Neural cell (in vitro differentiated cells): ENCODE measurements around the gene PHF24. TPM values are rescaled to one million over a fixed set of nuclear protein-coding genes. Genes with fewer than 3 reads are reported as not detected.
"Not testable (repeated sequence)": the region's sequence is repeated elsewhere in the genome, so short reads cannot be mapped to it uniquely, and the experiment has no call there.

Experiments
- H2AFZ ChIP-seq: fragments of 200-600, 300-800 bp; sonication (generic), shearing (Covaris generic); 2 replicates; pipeline ENCODE4 v1.6.0; 2014; ENCODE audit warnings: low read depth, mild to moderate bottlenecking, antibody characterized with exemption, low read length, moderate library complexity
- H3F3A ChIP-seq: fragments of 200-600 bp; shearing (Covaris generic); 2 replicates; pipeline ENCODE4 v1.6.1; 2016; ENCODE audit warnings: mild to moderate bottlenecking, moderate library complexity, mixed read lengths, antibody characterized with exemption, low read length; ENCODE audit not compliant: insufficient read depth, poor library complexity, severe bottlenecking
- H3K27ac ChIP-seq: fragments of 200-600, 300-800 bp; sonication (generic), shearing (Covaris generic); 2 replicates; pipeline ENCODE4 v1.5.1; 2014; ENCODE audit warnings: mild to moderate bottlenecking, low read length, moderate library complexity
- H3K27me3 ChIP-seq: fragments of 300-800, 200-600 bp; sonication (generic), shearing (Covaris generic); 2 replicates; pipeline ENCODE4 v1.6.0; 2014; ENCODE audit warnings: mild to moderate bottlenecking, low read depth, low read length, moderate library complexity; ENCODE audit not compliant: insufficient read depth
- H3K36me3 ChIP-seq: fragments of 300-800, 200-600 bp; sonication (generic), shearing (Covaris generic); 2 replicates; pipeline ENCODE4 v1.5.1; 2014; ENCODE audit warnings: mild to moderate bottlenecking, antibody characterized with exemption, low read length, moderate library complexity; ENCODE audit not compliant: insufficient read depth
- H3K4me2 ChIP-seq: fragments of 300-800, 200-600 bp; sonication (generic), shearing (Covaris generic); 2 replicates; pipeline ENCODE4 v1.6.0; 2014; ENCODE audit warnings: mild to moderate bottlenecking, low read length
- H3K4me3 ChIP-seq: fragments of 300-800, 200-600 bp; sonication (generic), shearing (Covaris generic); 2 replicates; pipeline ENCODE4 v1.5.1; 2014; ENCODE audit warnings: mild to moderate bottlenecking, low read length, moderate library complexity
- H3K79me2 ChIP-seq: fragments of 200-600 bp; shearing (Covaris generic); replicated peaks from 2 replicates; pipeline ENCODE4 v1.6.0; 2014; ENCODE audit warnings: mild to moderate bottlenecking, low read length, moderate library complexity; ENCODE audit not compliant: insufficient read depth
- H3K9ac ChIP-seq: fragments of 300-800, 200-600 bp; sonication (generic), shearing (Covaris generic); 2 replicates; pipeline ENCODE4 v1.6.1; 2016; ENCODE audit warnings: mild to moderate bottlenecking, low read length, mixed read lengths
- H3K9me2 ChIP-seq: fragments of 200-600 bp; shearing (Covaris generic); 2 replicates; pipeline ENCODE4 v1.6.1; 2016; ENCODE audit warnings: mild to moderate bottlenecking, low read length, mixed read lengths; ENCODE audit not compliant: insufficient read depth
- H3K9me3 ChIP-seq: fragments of 200-600, 300-800 bp; sonication (generic), shearing (Covaris generic); 2 replicates; pipeline ENCODE4 v1.6.1; 2016; ENCODE audit warnings: mild to moderate bottlenecking, mixed run types, low read length, moderate library complexity, mixed read lengths
- H4K20me1 ChIP-seq: fragments of 200-600 bp; shearing (Covaris generic); 2 replicates; pipeline ENCODE4 v1.6.1; 2016; ENCODE audit warnings: mild to moderate bottlenecking, mixed run types; ENCODE audit not compliant: insufficient read depth
- EP300 ChIP-seq: fragments of 450-650 bp; conservative IDR thresholded peaks from 2 replicates; pipeline ENCODE4 v1.6.1; 2014; ENCODE audit warnings: antibody characterized with exemption, mild to moderate bottlenecking, moderate library complexity; ENCODE audit not compliant: poor library complexity, severe bottlenecking
- EZH2 ChIP-seq: fragments of 200-600, 300-800 bp; shearing (Covaris generic), sonication (generic); IDR thresholded peaks from 2 replicates; pipeline ENCODE4 v1.6.1; 2014; ENCODE audit warnings: antibody characterized with exemption, low read length, borderline replicate concordance, mild to moderate bottlenecking; ENCODE audit not compliant: insufficient read depth, poor library complexity, severe bottlenecking
- MXI1 ChIP-seq: fragments of 450-650 bp; conservative IDR thresholded peaks from 2 replicates; pipeline ENCODE4 v1.6.1; 2014; ENCODE audit warnings: antibody characterized with exemption, mild to moderate bottlenecking; ENCODE audit not compliant: poor library complexity, severe bottlenecking
- POLR2AphosphoS5 ChIP-seq: IDR thresholded peaks from 2 replicates; pipeline ENCODE4 v1.6.1; 2012
- RAD21 ChIP-seq: fragments of 450-650 bp; conservative IDR thresholded peaks from 2 replicates; pipeline ENCODE4 v1.6.1; 2014; ENCODE audit warnings: antibody characterized with exemption, mild to moderate bottlenecking, moderate library complexity
- SMC3 ChIP-seq: fragments of 450-650 bp; conservative IDR thresholded peaks from 2 replicates; pipeline ENCODE4 v1.6.1; 2014; ENCODE audit warnings: antibody characterized with exemption, mild to moderate bottlenecking, moderate library complexity; ENCODE audit not compliant: poor library complexity
- TAF1 ChIP-seq: IDR thresholded peaks from 2 replicates; pipeline ENCODE4 v1.6.1; 2012; ENCODE audit warnings: low read depth
- polyA plus RNA-seq: library from polyadenylated mRNA; depleted of rRNA; stranded (reverse); fragments of >200 nt; gene quantifications from 2 replicates; pipeline ENCODE4 v1.2.3, GENCODE V29; 2014
- TF ChIP-seq, protein P1 (sequence below): IDR thresholded peaks from 2 replicates; pipeline ENCODE4 v1.6.1; 2012; ENCODE audit warnings: borderline replicate concordance
- TF ChIP-seq, protein P2 (sequence below): fragments of 450-650 bp; IDR thresholded peaks from 2 replicates; pipeline ENCODE4 v1.5.1; 2014; ENCODE audit warnings: antibody characterized with exemption, mild to moderate bottlenecking, moderate library complexity; ENCODE audit not compliant: poor library complexity, severe bottlenecking

PHF24 gene
- polyA plus RNA-seq, 1 donor from 2014 or later, result 2.4 TPM

DNA sequence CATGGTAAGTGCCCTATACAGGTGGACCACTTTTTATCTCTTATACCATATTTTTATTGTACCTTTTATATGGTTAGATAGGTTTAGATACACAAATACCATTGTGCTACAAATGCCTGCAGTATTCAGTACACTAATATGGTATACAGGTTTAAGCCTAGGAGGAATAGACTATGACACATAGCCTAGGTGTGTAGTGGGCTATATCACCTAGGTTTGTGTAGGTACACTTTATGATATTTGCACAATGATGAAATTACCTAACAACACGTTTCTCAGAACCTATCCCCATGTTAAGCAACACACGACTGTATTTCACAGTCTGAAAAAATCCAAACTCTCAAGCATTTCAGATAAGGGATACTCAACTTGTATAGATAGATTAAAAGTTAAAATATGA lies 9.6 kb upstream of the PHF24 start:
- Histone ChIP-seq H3F3A (no peaks in the 10 kb centered on the region), H3K27me3 (no peaks in the 10 kb centered on the region), H3K9me2 (no peaks in the 10 kb centered on the region), H3K27ac (no peak overlapping the region), H4K20me1 (no peaks in the 10 kb centered on the region), H3K9me3 (no peaks in the 10 kb centered on the region), H3K9ac (no peak overlapping the region), H3K36me3 (no peaks in the 10 kb centered on the region), H3K79me2 (no peaks in the 10 kb centered on the region), H3K4me3 (no peak overlapping the region), H2AFZ (no peak overlapping the region), H3K4me2 (no peak overlapping the region)
- no peak for TF ChIP-seq EZH2
- TF ChIP-seq, protein P1, sequence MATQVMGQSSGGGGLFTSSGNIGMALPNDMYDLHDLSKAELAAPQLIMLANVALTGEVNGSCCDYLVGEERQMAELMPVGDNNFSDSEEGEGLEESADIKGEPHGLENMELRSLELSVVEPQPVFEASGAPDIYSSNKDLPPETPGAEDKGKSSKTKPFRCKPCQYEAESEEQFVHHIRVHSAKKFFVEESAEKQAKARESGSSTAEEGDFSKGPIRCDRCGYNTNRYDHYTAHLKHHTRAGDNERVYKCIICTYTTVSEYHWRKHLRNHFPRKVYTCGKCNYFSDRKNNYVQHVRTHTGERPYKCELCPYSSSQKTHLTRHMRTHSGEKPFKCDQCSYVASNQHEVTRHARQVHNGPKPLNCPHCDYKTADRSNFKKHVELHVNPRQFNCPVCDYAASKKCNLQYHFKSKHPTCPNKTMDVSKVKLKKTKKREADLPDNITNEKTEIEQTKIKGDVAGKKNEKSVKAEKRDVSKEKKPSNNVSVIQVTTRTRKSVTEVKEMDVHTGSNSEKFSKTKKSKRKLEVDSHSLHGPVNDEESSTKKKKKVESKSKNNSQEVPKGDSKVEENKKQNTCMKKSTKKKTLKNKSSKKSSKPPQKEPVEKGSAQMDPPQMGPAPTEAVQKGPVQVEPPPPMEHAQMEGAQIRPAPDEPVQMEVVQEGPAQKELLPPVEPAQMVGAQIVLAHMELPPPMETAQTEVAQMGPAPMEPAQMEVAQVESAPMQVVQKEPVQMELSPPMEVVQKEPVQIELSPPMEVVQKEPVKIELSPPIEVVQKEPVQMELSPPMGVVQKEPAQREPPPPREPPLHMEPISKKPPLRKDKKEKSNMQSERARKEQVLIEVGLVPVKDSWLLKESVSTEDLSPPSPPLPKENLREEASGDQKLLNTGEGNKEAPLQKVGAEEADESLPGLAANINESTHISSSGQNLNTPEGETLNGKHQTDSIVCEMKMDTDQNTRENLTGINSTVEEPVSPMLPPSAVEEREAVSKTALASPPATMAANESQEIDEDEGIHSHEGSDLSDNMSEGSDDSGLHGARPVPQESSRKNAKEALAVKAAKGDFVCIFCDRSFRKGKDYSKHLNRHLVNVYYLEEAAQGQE, result no peak
- TF ChIP-seq SMC3, result no peak
- TF ChIP-seq RAD21, result no peak
- no peak for TF ChIP-seq POLR2AphosphoS5

DNA sequence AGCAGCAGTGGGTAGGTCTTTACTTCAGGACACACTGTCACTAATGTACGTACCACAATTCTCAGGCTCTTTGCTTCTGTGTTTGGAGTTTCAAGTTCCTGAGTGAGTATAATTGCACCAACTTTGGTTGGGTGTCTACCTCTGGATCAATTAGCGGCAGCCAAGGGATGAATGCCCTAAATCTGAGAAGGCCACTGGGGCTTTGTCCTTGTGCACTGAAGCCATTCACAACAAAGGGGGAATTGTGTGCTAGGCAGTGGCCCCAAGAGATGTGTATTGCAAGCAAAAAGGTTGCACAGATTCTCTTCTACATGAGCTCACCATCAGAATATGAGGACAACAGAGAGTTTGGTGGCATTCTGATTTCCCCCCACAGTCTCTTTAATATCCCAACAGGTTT lies 3.9 kb upstream of the PHF24 start:
- no peak overlapping the region for H3K9ac ChIP-seq
- no peaks in the 10 kb centered on the region for H4K20me1 ChIP-seq
- no peaks in the 10 kb centered on the region for H3K79me2 ChIP-seq
- H3K9me2 ChIP-seq, result no peaks in the 10 kb centered on the region
- no peak overlapping the region for H3K4me3 ChIP-seq
- no peaks in the 10 kb centered on the region for H3K36me3 ChIP-seq
- H3F3A ChIP-seq, result no peaks in the 10 kb centered on the region
- H3K27me3 ChIP-seq, result peaks cover 5% of the 10 kb centered on the region
- H3K27ac ChIP-seq, result no peak overlapping the region
- H3K9me3 ChIP-seq, result no peaks in the 10 kb centered on the region
- TF ChIP-seq MXI1, result no peak
- no peak for TF ChIP-seq EZH2
- TF ChIP-seq SMC3, result no peak
- TF ChIP-seq, protein P2, sequence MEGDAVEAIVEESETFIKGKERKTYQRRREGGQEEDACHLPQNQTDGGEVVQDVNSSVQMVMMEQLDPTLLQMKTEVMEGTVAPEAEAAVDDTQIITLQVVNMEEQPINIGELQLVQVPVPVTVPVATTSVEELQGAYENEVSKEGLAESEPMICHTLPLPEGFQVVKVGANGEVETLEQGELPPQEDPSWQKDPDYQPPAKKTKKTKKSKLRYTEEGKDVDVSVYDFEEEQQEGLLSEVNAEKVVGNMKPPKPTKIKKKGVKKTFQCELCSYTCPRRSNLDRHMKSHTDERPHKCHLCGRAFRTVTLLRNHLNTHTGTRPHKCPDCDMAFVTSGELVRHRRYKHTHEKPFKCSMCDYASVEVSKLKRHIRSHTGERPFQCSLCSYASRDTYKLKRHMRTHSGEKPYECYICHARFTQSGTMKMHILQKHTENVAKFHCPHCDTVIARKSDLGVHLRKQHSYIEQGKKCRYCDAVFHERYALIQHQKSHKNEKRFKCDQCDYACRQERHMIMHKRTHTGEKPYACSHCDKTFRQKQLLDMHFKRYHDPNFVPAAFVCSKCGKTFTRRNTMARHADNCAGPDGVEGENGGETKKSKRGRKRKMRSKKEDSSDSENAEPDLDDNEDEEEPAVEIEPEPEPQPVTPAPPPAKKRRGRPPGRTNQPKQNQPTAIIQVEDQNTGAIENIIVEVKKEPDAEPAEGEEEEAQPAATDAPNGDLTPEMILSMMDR, result no peak
- TF ChIP-seq, protein P1, result no peak
- no peak for TF ChIP-seq EP300
- TF ChIP-seq POLR2AphosphoS5, result no peak
- no peak for TF ChIP-seq RAD21
- no peak for TF ChIP-seq TAF1
- no peak overlapping the region for H3K4me2 ChIP-seq
- no peak overlapping the region for H2AFZ ChIP-seq

DNA sequence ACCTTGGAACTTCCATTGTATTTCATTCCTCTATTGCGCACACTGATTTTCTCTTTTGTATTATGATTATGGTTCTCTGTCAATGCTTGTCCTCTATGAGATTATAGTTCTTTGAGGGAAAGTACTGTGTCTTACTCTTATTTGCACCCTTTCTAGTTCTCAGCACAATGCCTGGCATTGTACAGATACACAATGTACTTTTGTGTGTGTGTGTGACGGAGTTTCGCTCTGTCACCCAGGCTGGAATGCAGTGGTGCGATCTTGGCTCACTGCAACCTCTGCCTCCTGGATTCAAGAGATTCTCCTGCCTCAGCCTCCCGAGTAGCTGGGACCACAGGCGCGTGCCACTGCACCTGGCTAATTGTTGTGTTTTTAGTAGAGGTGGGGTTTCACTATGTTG lies 2.0 kb upstream of the PHF24 start:
- H4K20me1 ChIP-seq, H3K27ac ChIP-seq, H3K4me3 ChIP-seq, H3K36me3 ChIP-seq, H3K9ac ChIP-seq, H3K4me2 ChIP-seq, H3K9me3 ChIP-seq, H2AFZ ChIP-seq, H3K9me2 ChIP-seq, H3K79me2 ChIP-seq, H3F3A ChIP-seq: not testable (repeated sequence)
- H3K27me3 ChIP-seq, result peaks cover 11% of the 10 kb centered on the region
